ENCODE results near the gene IGFL4.

GRCh38 chr19:45998834-45999233 lies 42.0 kb downstream of the IGFL4 start:
- TF ChIP-seq, protein P1, sequence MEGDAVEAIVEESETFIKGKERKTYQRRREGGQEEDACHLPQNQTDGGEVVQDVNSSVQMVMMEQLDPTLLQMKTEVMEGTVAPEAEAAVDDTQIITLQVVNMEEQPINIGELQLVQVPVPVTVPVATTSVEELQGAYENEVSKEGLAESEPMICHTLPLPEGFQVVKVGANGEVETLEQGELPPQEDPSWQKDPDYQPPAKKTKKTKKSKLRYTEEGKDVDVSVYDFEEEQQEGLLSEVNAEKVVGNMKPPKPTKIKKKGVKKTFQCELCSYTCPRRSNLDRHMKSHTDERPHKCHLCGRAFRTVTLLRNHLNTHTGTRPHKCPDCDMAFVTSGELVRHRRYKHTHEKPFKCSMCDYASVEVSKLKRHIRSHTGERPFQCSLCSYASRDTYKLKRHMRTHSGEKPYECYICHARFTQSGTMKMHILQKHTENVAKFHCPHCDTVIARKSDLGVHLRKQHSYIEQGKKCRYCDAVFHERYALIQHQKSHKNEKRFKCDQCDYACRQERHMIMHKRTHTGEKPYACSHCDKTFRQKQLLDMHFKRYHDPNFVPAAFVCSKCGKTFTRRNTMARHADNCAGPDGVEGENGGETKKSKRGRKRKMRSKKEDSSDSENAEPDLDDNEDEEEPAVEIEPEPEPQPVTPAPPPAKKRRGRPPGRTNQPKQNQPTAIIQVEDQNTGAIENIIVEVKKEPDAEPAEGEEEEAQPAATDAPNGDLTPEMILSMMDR (IDR thresholded peaks at IDR 0.05; ENCODE audit: insufficient read depth, low read depth, low read length): no peak
- TF ChIP-seq EZH2 (IDR thresholded peaks at IDR 0.05; ENCODE audit: insufficient read depth, low read length): no peak

All from astrocyte (in vitro differentiated cells and primary cell).